ENCODE data around the gene FRMD1. TPM values are rescaled to one million over a fixed set of nuclear protein-coding genes. Genes with fewer than 3 reads are reported as not detected.

Gene FRMD1
- total RNA-seq, 1 experiment from 2014 or later: not detected

- no peak overlapping the region for H2AFZ ChIP-seq (ENCODE audit: low read depth, low read length, poor library complexity, severe bottlenecking)
- no peaks in the 10 kb centered on the region for H3K9me2 ChIP-seq (ENCODE audit: insufficient read depth)
- ChIA-PET POLR2A (no interaction called here), RAD21 (ENCODE audit: low non-redundant PET in 1 of 2, low total read pairs in 2 of 2, uncharacterized antibody in 2 of 2, unreplicated experiment in 2 of 2) (no interaction called here), CTCF (no interaction called here)
- no peak overlapping the region for H3K9ac ChIP-seq (ENCODE audit: low read length)
- H3K4me1 ChIP-seq (ENCODE audit: control insufficient read depth in 1 of 2, insufficient read depth in 2 of 2, low read length in 2 of 2): no peaks in the 10 kb centered on the region
- no peaks in the 10 kb centered on the region for H3K79me2 ChIP-seq (ENCODE audit: insufficient read depth, low read length)
- no peak for TF ChIP-seq SRF (IDR thresholded peaks at IDR 0.05; ENCODE audit: low read depth)
- TF ChIP-seq TCF7L2 (IDR thresholded peaks at IDR 0.05; ENCODE audit: borderline replicate concordance, extremely low read depth, insufficient read depth, insufficient read length): no peak
- DNase-seq (ENCODE audit: low read depth, low spot score): no peak
- H3K36me3 ChIP-seq (ENCODE audit: control insufficient read depth in 1 of 2, insufficient read depth in 2 of 2, low read length in 2 of 2): no peaks in the 10 kb centered on the region
- no TSS peak for BruUV-seq (replicated peaks)
- no peaks in the 10 kb centered on the region for H3K27me3 ChIP-seq (ENCODE audit: insufficient read depth, low read length)
- no peak for ATAC-seq
- no peaks in the 10 kb centered on the region for H4K20me1 ChIP-seq (ENCODE audit: insufficient read depth)
- H3K9me3 ChIP-seq (ENCODE audit: control insufficient read depth in 1 of 2, insufficient read depth in 1 of 2, low read depth in 1 of 2, low read length in 2 of 2): no peaks in the 10 kb centered on the region
- no peak overlapping the region for H3K4me3 ChIP-seq (replicated peaks in 1 of 2; ENCODE audit: low read depth in 1 of 2, low read length in 2 of 2)
- no peak overlapping the region for H3K27ac ChIP-seq (ENCODE audit: low read depth, low read length)
- H3K4me2 ChIP-seq (ENCODE audit: low read length): no peak overlapping the region
- intact Hi-C loops (cut with micrococcal nuclease): no loop called here
These were observed 20.4 kb upstream of the FRMD1 start for GRCh38 chr6:168099201-168100010.

GRCh38 chr6:168098431-168098861, 19.4 kb upstream of the FRMD1 start:
- POLR2A ChIA-PET: no interaction called here
- H3K27me3 ChIP-seq (ENCODE audit: insufficient read depth, low read length): no peaks in the 10 kb centered on the region
- H4K20me1 ChIP-seq (ENCODE audit: insufficient read depth): no peaks in the 10 kb centered on the region
- no TSS peak for BruUV-seq (replicated peaks)
- no peaks in the 10 kb centered on the region for H3K36me3 ChIP-seq (ENCODE audit: control insufficient read depth in 1 of 2, insufficient read depth in 2 of 2, low read length in 2 of 2)
- no peak overlapping the region for H3K4me2 ChIP-seq (ENCODE audit: low read length)
- RAD21 ChIA-PET (ENCODE audit: low non-redundant PET in 1 of 2, low total read pairs in 2 of 2, uncharacterized antibody in 2 of 2, unreplicated experiment in 2 of 2): no interaction called here
- no peak for DNase-seq (ENCODE audit: low read depth, low spot score)
- H3K79me2 ChIP-seq (ENCODE audit: insufficient read depth, low read length): no peaks in the 10 kb centered on the region
- H2AFZ ChIP-seq (ENCODE audit: low read depth, low read length, poor library complexity, severe bottlenecking): no peak overlapping the region
- no peak overlapping the region for H3K4me3 ChIP-seq (replicated peaks in 1 of 2; ENCODE audit: low read depth in 1 of 2, low read length in 2 of 2)
- no peak overlapping the region for H3K9ac ChIP-seq (ENCODE audit: low read length)
- CTCF ChIA-PET: no interaction called here
- H3K27ac ChIP-seq (ENCODE audit: low read depth, low read length): no peak overlapping the region
- H3K9me2 ChIP-seq (ENCODE audit: insufficient read depth): no peaks in the 10 kb centered on the region
- ATAC-seq: no peak
- H3K9me3 ChIP-seq (ENCODE audit: control insufficient read depth in 1 of 2, insufficient read depth in 1 of 2, low read depth in 1 of 2, low read length in 2 of 2): no peaks in the 10 kb centered on the region
- intact Hi-C loops (cut with micrococcal nuclease): no loop called here
- no peaks in the 10 kb centered on the region for H3K4me1 ChIP-seq (ENCODE audit: control insufficient read depth in 1 of 2, insufficient read depth in 2 of 2, low read length in 2 of 2)
- TF ChIP-seq EZH2 (IDR thresholded peaks at IDR 0.05): no peak
- TF ChIP-seq ZBTB33 (IDR thresholded peaks at IDR 0.05; ENCODE audit: extremely low read depth, insufficient replicate concordance, low read length): no peak
- TF ChIP-seq ATF3 (IDR thresholded peaks at IDR 0.05): no peak
- TF ChIP-seq REST (IDR thresholded peaks at IDR 0.05; ENCODE audit: low read depth): no peak
- TF ChIP-seq FOSL1 (IDR thresholded peaks at IDR 0.05; ENCODE audit: low read depth): no peak
- no peak for TF ChIP-seq SRF (IDR thresholded peaks at IDR 0.05; ENCODE audit: low read depth)
- no peak for TF ChIP-seq SIN3A (IDR thresholded peaks at IDR 0.05; ENCODE audit: low read depth)
- TF ChIP-seq ZFX (IDR thresholded peaks at IDR 0.05): no peak
- TF ChIP-seq MAX (IDR thresholded peaks at IDR 0.05): no peak
- no peak for TF ChIP-seq POLR2AphosphoS5 (IDR thresholded peaks at IDR 0.05; ENCODE audit: low read depth, low read length)
- TF ChIP-seq CEBPB (IDR thresholded peaks at IDR 0.05; ENCODE audit: low read depth): no peak
- TF ChIP-seq TCF7L2 (IDR thresholded peaks at IDR 0.05; ENCODE audit: borderline replicate concordance, extremely low read depth, insufficient read depth, insufficient read length): no peak

All from HCT116 (cell line).